Fibroblast of skin of left biceps (primary cell): ENCODE measurements around the gene C1orf146.
"Not testable (repeated sequence)": the region's sequence is repeated elsewhere in the genome, so short reads cannot be mapped to it uniquely, and the experiment has no call there.

Experiments used
- DNase-seq, 2 experiments: peaks; one replicate each; pipeline ENCODE4 v3.0.0-alpha.2; 2013; ENCODE audit warnings: low read depth in 2 of 2

Gene C1orf146

DNA sequence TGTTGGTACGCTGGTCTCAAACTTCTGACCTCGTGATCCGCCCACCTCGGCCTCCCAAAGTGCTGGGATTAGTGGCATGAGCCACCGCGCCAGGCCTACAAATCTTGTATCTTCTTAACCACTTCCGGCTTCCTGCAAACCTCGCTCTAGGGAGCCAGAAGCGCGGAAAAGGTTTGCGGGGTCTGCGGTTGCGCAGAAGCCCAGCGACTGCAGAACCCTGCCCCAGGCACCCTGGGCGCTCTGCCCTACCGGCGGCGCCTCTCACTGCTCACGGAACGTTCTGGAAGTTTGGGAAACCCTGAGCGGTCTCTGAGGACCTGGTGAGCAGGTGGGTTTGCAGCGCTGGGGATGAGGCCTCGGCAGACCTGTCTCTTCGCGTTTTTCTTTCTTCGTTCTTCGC lies at the start of gene C1orf146:
TSS of gene C1orf146 (plus strand) at position 195 of the 400 bp plus-strand sequence. CDS start 13,506 bp downstream, outside the sequence.
- no peak for DNase-seq

- no peak for DNase-seq
Measured at GRCh38 chr1:92168657-92169056, 49.1 kb upstream of the C1orf146 start.

- DNase-seq = no peak
Measured at GRCh38 chr1:92169214-92170005, 48.3 kb upstream of the C1orf146 start.

DNA sequence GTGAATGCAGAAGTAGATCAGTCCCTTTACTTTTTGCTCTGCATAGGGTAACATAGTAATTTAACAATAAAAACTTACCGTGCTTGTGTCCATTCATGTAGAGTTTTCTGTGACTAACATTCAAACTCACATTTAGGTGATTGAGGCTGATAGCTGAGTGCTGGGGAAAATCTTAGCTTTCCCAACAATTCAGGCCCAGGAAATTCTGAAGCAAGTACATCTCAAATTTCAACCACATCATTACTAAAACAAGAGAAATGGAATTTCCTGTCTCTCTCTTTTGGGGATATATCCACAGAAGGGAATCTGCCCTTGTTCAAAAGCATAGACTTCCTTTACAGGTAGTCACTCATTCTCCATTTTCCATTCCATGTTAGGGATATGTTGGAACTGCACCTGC lies 33.1 kb upstream of the C1orf146 start:
- DNase-seq = peak; percentile 44 to 50

DNA sequence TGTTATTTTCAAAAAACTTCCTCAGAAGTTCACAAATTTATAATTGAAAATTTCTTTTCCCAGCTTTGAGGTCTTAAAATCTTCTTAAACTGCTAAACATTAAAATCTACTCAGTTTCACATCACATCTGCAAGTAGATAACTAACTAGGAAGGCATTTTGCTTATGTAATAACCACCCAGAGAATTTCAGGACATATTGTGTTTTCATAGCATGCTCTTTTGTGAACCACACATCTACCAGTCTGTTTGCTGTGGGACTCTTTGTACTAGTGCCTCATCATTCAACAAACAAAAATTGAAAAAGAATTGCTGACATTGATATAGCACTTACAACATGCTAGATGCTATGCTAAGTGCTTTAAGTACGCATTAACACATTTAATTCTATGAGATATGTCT lies 31.6 kb upstream of the C1orf146 start:
- peak in 1 of 2 experiments; percentile 6 for DNase-seq

- DNase-seq = no peak
Measured at GRCh38 chr1:92188436-92189255, 29.1 kb upstream of the C1orf146 start.

DNA sequence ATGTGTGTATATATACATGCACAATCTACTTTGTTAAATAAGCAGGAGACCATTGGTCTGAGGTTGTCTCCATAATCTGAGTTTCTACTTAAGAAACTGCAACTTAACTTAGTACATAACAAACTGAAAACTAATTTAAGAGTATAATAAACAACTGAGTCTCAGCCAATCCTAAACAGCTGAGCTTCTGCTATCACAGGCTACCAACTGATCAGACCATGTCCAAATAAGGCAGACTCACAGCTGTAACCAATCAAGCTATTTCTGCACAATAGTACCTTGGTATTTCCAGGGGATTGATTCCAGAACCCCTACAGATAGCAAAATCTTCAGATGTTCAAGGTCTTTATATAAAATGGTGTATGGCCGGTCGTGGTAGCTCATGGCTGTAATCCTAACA lies 26.0 kb upstream of the C1orf146 start:
- no peak for DNase-seq

GRCh38 chr1:92192246-92192645 lies 25.5 kb upstream of the C1orf146 start:
- no peak for DNase-seq

- DNase-seq = no peak
Measured at GRCh38 chr1:92194511-92194910, 23.2 kb upstream of the C1orf146 start.

- DNase-seq = no peak
Measured at GRCh38 chr1:92201973-92202372, 15.7 kb upstream of the C1orf146 start.

DNA sequence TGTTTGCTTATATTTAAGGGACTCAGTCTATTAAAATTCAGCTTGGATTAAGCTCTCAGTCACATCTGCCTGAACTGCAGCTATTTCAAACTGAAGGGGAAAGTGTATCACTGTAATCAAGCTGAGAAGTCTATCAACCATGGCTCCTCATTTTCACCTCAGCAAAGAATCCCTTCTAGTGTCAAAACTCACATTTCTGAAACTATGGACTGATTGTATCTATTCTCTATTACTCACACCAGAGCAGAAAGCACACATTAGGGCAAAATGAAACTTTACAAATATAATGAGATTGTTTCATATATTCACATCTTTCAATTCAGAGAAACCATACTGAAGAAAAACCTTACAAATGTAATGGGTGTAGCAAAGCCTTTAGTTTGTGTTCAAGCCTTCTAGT lies 14.6 kb upstream of the C1orf146 start:
- DNase-seq = no peak

DNA sequence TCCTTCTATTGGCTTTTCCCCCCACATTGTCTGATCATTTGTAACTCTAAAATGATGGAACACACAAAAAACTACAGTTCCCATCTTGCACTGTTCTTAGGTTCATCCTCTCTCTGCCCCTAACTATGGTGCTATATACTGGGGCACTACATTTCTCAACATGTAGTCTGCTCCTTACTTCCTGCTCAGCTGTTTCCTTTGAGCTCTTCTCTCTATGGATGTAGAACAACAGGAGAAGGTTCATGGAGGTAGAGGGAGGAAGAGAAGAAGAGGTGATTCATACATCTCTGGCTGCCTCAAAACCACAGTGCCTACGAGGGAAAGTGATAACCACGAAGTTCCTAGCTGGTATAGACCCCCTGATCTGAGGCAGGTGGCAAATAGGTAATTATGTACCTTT lies 7.0 kb upstream of the C1orf146 start:
- no peak for DNase-seq

- DNase-seq = peak in 1 of 2 experiments; percentile 7
Measured at GRCh38 chr1:92211166-92211565, 6.5 kb upstream of the C1orf146 start.

GRCh38 chr1:92218559-92218958 lies 844 bp downstream of the C1orf146 start:
- DNase-seq = no peak

DNA sequence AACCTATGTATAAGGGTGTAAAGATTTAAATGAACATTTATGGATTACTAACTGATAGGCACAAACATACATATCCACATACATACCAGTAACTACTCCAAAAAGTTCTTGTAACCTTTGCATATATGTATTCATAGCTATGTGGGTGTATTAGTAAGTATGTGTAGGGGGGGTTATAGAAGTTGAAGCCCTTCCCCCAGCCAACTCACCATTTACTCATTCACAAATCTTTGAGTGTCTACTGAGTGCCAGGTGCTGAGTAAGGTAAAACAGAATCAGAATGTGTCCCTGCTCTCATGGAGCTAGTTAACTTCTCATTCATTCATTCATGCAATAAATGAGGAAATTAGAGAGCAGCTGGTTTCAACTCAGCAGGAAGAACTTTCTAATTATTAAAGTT lies 1.3 kb downstream of the C1orf146 start:
- no peak for DNase-seq

DNA sequence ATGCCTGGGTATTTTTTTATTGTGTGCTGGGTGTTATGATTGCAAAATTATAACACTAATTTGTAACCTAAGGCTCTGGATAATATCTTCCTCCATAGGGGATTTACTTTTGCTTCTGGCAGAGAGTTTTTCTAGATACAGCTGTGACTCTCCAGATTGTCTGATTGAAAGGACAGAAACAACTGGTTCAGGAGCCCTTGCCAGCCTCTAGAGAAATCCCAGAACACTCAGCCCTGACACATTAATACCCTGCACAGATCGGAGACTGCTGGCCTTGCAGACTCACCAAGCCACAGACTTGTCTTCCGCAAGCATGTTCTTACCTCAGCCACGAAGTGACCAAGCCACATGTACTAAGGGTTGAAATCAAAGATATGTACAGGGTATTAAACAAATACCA lies 10.7 kb downstream of the C1orf146 start:
- DNase-seq = no peak

GRCh38 chr1:92230736-92231135 lies 13.0 kb downstream of the C1orf146 start:
- DNase-seq = no peak

DNA sequence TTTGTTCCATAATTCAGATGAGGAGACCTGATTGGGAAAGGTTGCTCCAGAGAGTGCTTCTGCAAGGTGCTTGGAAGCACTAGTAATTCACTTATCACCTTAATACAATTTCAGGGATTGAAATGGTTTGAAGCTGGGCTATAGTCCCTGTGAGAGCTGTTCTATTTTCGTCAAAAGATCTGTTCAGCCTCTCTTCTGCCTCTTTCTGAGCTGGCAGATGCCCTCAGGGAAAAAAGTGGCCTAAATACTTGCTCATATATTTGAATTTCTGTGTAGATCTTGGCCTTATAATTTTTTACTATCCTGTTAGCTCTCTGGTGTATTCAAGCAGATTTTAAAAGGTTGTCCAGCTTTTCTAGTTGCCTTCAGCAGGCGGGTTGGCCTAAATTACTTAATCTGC lies 22.3 kb downstream of the C1orf146 start:
- DNase-seq = no peak

DNA sequence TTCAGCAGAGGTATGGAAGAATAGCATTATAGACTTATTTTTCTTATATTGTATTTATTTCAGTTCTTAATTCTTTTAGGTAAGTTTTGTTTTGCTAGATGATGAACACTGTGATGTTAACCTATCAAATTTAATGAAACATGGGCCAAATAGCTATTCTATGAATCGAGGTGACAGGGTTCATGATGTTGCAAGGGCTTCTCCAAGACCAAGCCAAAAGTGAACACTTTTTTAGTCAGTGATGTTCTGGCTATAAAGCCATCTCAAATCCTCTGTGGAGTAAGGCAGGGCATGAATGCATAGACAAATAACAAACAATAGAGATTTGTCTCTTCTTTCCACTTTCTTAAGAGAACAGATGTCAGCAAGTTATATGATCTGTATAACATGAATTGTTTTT lies 26.7 kb downstream of the C1orf146 start:
- DNase-seq = no peak

GRCh38 chr1:92254714-92255113 lies 37.0 kb downstream of the C1orf146 start:
- not testable (repeated sequence) for DNase-seq

- no peak for DNase-seq
Measured at GRCh38 chr1:92259350-92259749, 41.6 kb downstream of the C1orf146 start.

DNA sequence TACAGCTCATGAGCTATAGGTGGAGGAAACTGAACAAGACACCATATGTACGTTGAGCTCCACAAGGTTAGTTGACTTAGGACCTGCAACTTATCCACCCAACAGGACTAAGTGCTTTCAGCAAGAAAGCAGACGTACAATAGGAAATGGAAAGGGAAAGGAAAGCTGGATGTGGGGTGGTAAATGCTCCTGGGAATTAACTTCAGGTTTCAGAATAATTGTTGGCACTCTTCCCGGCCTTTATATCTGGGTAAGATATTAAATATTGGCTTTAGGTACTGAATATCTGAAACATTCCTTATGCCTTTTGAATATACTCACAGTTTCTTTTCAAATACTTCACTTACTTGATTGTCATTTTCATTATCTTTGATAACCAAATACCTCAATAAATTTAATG lies 44.8 kb downstream of the C1orf146 start:
- DNase-seq = no peak

DNA sequence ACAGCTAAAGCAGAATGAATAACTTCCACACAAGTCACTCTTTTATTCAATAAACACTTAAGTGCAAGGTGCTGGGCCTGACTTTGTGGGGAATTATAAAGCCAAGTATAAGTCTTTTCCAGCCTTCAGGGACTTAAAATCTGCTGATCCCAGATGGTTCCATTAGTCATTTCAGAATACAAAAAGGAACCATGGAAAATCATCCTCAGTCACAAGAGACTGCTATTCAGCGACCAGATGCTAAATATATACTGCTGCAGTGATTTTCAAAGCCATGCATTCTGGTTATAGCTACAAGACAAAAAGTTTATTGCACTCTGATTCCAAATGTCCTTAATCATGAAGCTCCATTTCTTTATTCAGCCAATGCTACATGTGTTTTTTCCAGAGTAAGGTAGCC lies 55.3 kb downstream of the C1orf146 start:
- no peak for DNase-seq
